Caco-2 (cell line): ENCODE data around the gene SLIT3. TPM values are rescaled to one million over a fixed set of nuclear protein-coding genes. Genes with fewer than 3 reads are reported as not detected.

Source experiments
- BruUV-seq: library from RNA; stranded (reverse); fragments of 400-500 nt; replicated peaks from 2 replicates; lab custom pipeline; 2021; lab: Mats Ljungman, UMichigan
- CTCF ChIA-PET: fragments of 300-600 bp; sonication (Branson Sonifier 250); formaldehyde crosslinking; loops from one replicate; lab custom pipeline; 2022; ENCODE audit warnings: antibody characterized with exemption; lab: Charles Lee
- POLR2A ChIA-PET: fragments of 300-600 bp; sonication (Branson Sonifier 250); formaldehyde crosslinking; loops from one replicate; lab custom pipeline; 2022; ENCODE audit warnings: antibody characterized with exemption; lab: Charles Lee
- DNase-seq, 2 experiments: peaks; one replicate each; pipeline versions ENCODE4 v3.0.0 to v3.0.0-alpha.2; 2020 to 2022
- H3K27me3 ChIP-seq: replicated peaks from 2 replicates; pipeline ENCODE4 v1.6.0; 2011; ENCODE audit warnings: low read length; ENCODE audit not compliant: control insufficient read depth, insufficient read depth
- H3K36me3 ChIP-seq: 2 replicates; pipeline ENCODE4 v1.5.1; 2011; ENCODE audit warnings: low read length; ENCODE audit not compliant: control insufficient read depth, insufficient read depth
- H3K4me1 ChIP-seq: fragments of 250-450 bp; sonication (Bioruptor Pico); 2 replicates; pipeline ENCODE4 v1.5.1; 2020; ENCODE audit warnings: mild to moderate bottlenecking
- H3K4me3 ChIP-seq: 2 replicates; pipeline ENCODE4 v1.5.1; 2011; ENCODE audit warnings: low read depth, mild to moderate bottlenecking, control low read depth, low read length
- H3K9me3 ChIP-seq: fragments of 250-450 bp; sonication (Bioruptor Pico); 2 replicates; pipeline ENCODE4 v1.5.1; 2020; ENCODE audit warnings: mild to moderate bottlenecking, moderate library complexity
- H3K27ac Mint-ChIP-seq: one replicate; pipeline ENCODE4 v1.8.0; 2022; ENCODE audit warnings: mixed read lengths; ENCODE audit not compliant: unreplicated experiment
- H3K27me3 Mint-ChIP-seq: one replicate; pipeline ENCODE4 v1.8.0; 2022; ENCODE audit warnings: mixed read lengths; ENCODE audit not compliant: insufficient read depth, unreplicated experiment
- H3K36me3 Mint-ChIP-seq: one replicate; pipeline ENCODE4 v1.8.0; 2022; ENCODE audit warnings: mild to moderate bottlenecking, mixed read lengths; ENCODE audit not compliant: insufficient read depth, unreplicated experiment
- H3K4me1 Mint-ChIP-seq: one replicate; pipeline ENCODE4 v1.8.0; 2022; ENCODE audit warnings: low read depth, mixed read lengths; ENCODE audit not compliant: unreplicated experiment
- H3K4me3 Mint-ChIP-seq: one replicate; pipeline ENCODE4 v1.8.0; 2022; ENCODE audit warnings: mild to moderate bottlenecking, moderate library complexity, mixed read lengths; ENCODE audit not compliant: unreplicated experiment
- H3K9me3 Mint-ChIP-seq: one replicate; pipeline ENCODE4 v1.8.0; 2022; ENCODE audit warnings: mixed read lengths; ENCODE audit not compliant: unreplicated experiment
- intact Hi-C: fragments of 100-400 bp; cut with micrococcal nuclease; formaldehyde crosslinking; loops from one replicate; pipeline ENCODE4 v1.10.0; 2022; ENCODE audit not compliant: unreplicated experiment
- total RNA-seq: library from RNA; stranded (reverse); gene quantifications from 2 replicates; pipeline ENCODE4 v1.2.3, GENCODE V29; 2022
- TF ChIP-seq, protein P1 (sequence below), 2 experiments: fragments of 200-600 bp in 1 of 2; IDR thresholded peaks; 1 replicate in 1 of 2; 2 replicates in 1 of 2; pipeline versions ENCODE4 v1.5.1 to v1.8.0; 2011 to 2022; ENCODE audit warnings: antibody characterized with exemption in 1 of 2, control low read depth in 1 of 2, inconsistent platforms in 1 of 2, low read depth in 1 of 2, low read length in 1 of 2, mild to moderate bottlenecking in 1 of 2, moderate library complexity in 1 of 2; ENCODE audit not compliant: insufficient read depth in 1 of 2, severe bottlenecking in 1 of 2, unreplicated experiment in 1 of 2

Gene SLIT3
- total RNA-seq, 1 experiment from 2014 or later = 2.1 TPM

DNA sequence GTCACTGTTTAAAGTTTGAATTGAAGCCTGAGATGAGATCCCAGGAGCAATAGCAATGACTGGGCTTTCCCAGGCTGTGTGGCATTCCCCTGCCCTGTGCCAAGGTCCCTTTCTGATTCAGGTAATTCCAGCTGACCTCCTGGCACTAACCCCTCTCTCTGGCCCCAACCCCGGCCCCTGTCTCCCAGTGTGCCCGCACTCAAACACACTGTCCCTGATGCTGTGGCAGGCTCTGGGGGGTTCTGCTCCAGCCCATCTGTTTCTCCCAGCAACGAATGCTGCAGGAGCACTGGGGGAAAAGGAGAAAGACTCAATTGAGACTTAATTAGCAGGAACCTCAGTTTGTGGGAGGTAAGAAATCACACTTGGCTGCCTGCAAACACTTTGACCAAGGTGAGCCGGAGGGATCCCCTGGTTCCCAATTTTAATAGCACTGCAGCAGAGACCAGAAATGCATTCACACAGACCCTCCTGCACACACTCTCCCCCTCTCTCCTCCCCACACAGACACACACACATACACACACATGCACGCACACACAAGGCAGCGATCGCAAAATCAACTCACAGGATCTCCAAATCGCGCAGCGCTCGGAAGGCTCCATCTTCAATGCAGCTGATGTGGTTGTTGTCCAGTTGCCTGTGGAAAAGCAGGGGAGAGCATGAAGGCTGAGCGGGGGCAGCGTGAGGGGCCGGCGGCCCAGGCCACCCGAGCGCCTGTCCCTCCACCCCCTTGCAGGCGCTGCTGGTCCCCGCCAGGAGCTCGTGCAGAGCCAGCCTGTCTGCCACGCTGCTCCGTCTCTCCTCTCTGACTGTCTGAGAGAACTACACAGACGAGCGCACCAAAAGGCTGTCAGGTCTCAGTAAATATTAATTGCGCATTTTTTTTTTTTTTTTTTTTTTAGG, 456.7 kb downstream of the SLIT3 start:
- no TSS peak for BruUV-seq
- Mint-ChIP-seq H3K4me3 (no peak overlapping the region), H3K27me3 (peaks cover 19% of the 10 kb centered on the region), H3K9me3 (no peaks in the 10 kb centered on the region), H3K4me1 (no peaks in the 10 kb centered on the region), H3K36me3 (no peaks in the 10 kb centered on the region), H3K27ac (no peak overlapping the region)
- ChIA-PET CTCF (interaction anchor here (0.6 kb wide), 1 partner anchor 15 kb away, joined by 5 read pairs; no protein-coding TSS in a partner anchor), POLR2A (no interaction called here)
- H3K4me3 ChIP-seq = no peak overlapping the region
- H3K4me1 ChIP-seq = no peaks in the 10 kb centered on the region
- intact Hi-C loops = no loop called here
- TF ChIP-seq, protein P1, sequence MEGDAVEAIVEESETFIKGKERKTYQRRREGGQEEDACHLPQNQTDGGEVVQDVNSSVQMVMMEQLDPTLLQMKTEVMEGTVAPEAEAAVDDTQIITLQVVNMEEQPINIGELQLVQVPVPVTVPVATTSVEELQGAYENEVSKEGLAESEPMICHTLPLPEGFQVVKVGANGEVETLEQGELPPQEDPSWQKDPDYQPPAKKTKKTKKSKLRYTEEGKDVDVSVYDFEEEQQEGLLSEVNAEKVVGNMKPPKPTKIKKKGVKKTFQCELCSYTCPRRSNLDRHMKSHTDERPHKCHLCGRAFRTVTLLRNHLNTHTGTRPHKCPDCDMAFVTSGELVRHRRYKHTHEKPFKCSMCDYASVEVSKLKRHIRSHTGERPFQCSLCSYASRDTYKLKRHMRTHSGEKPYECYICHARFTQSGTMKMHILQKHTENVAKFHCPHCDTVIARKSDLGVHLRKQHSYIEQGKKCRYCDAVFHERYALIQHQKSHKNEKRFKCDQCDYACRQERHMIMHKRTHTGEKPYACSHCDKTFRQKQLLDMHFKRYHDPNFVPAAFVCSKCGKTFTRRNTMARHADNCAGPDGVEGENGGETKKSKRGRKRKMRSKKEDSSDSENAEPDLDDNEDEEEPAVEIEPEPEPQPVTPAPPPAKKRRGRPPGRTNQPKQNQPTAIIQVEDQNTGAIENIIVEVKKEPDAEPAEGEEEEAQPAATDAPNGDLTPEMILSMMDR (IDR thresholded peaks at IDR 0.05; ENCODE audit: insufficient read depth in 1 of 2, low read depth in 1 of 2, low read length in 1 of 2, severe bottlenecking in 1 of 2, unreplicated experiment in 1 of 2) = no peak
- H3K9me3 ChIP-seq = no peaks in the 10 kb centered on the region
- no peaks in the 10 kb centered on the region for H3K36me3 ChIP-seq
- peaks cover 3% of the 10 kb centered on the region for H3K27me3 ChIP-seq
- no peak for DNase-seq

DNA sequence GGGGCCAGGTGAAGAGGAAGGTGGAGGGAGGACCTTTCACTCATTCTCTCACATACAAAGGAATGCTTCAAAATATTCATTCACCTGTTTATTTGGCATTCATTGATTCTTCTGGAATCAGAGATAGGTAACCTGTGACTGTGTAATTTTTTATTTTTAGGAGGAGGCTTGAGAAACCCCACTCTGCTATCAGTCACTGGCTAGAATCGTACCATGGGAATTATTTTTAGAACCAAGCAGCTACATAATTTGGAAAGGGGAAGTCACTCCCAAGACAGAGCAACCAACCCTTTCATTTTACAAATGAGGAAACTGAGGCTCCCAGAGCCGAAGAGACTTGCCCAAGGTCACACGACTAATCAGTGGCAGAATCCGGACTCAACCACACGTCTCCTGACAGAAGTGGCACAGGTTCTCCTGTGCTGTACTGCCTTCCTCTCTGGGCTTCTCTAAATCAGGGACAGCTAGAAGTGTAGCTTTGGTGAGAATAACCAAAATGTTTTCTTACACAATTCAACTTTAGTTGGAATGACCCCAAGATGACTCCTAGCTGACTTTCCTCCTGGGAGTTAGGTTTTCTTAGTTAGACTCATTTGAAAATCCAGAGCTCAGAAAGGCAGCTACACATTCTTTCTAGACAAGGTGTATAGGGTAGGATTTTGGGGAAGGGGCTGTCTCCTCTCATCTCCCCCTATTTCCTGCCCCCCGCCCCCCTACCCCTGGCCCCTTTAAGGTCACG, 457.5 kb downstream of the SLIT3 start:
- no peaks in the 10 kb centered on the region for H3K9me3 ChIP-seq
- H3K27ac Mint-ChIP-seq = no peak overlapping the region
- ChIA-PET CTCF (no interaction called here), POLR2A (no interaction called here)
- intact Hi-C loops = no loop called here
- no peaks in the 10 kb centered on the region for H3K36me3 ChIP-seq
- H3K9me3 Mint-ChIP-seq = no peaks in the 10 kb centered on the region
- H3K4me1 ChIP-seq = no peaks in the 10 kb centered on the region
- no TSS peak for BruUV-seq
- H3K4me3 ChIP-seq = no peak overlapping the region
- no peak overlapping the region for H3K4me3 Mint-ChIP-seq
- H3K36me3 Mint-ChIP-seq = no peaks in the 10 kb centered on the region
- H3K4me1 Mint-ChIP-seq = no peaks in the 10 kb centered on the region
- TF ChIP-seq, protein P1 (IDR thresholded peaks at IDR 0.05; ENCODE audit: insufficient read depth in 1 of 2, low read depth in 1 of 2, low read length in 1 of 2, severe bottlenecking in 1 of 2, unreplicated experiment in 1 of 2) = no peak
- peaks cover 24% of the 10 kb centered on the region for H3K27me3 Mint-ChIP-seq
- peaks cover 3% of the 10 kb centered on the region for H3K27me3 ChIP-seq
- no peak for DNase-seq

DNA sequence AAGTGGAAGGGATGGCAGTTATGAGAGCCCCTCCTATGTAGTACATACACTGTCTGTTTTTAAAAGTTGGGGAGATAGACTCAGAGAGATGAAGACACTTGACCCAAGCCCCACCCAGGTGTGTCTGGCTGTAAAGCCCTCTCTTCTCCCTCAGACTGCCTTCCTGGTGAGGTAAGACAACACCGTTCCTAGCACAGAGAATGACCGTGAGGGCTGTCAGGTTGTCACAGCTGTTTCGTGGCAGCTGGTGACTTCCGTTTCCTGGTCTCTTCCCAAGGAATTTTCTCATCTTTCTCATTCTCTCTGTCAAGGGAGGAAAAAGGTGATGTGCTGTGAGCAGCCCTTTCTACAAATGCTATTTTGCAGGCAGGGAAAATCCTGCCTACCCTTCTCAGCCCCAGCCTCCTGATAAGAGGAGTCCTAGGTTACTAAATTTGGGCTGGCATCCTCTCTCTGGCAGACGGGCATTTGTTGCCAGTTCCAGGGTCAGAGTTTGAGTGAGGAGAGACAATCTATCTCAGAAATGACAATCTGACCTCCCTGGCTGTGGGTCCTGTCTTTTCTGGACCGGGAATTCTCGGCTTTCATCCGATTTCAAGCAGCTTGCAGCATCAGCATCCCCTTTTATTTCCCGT, 458.3 kb downstream of the SLIT3 start:
- Mint-ChIP-seq H3K4me3 (no peak overlapping the region), H3K4me1 (no peaks in the 10 kb centered on the region), H3K27ac (no peak overlapping the region), H3K9me3 (no peaks in the 10 kb centered on the region), H3K27me3 (peaks cover 27% of the 10 kb centered on the region), H3K36me3 (no peaks in the 10 kb centered on the region)
- H3K9me3 ChIP-seq = no peaks in the 10 kb centered on the region
- ChIA-PET CTCF (no interaction called here), POLR2A (no interaction called here)
- no peaks in the 10 kb centered on the region for H3K36me3 ChIP-seq
- intact Hi-C loops = no loop called here
- TF ChIP-seq, protein P1 (IDR thresholded peaks at IDR 0.05; ENCODE audit: insufficient read depth in 1 of 2, low read depth in 1 of 2, low read length in 1 of 2, severe bottlenecking in 1 of 2, unreplicated experiment in 1 of 2) = no peak
- no peak overlapping the region for H3K4me3 ChIP-seq
- DNase-seq = no peak
- BruUV-seq = no TSS peak
- no peaks in the 10 kb centered on the region for H3K4me1 ChIP-seq
- peaks cover 3% of the 10 kb centered on the region for H3K27me3 ChIP-seq
